Hematopoietic multipotent progenitor cell treated with erythropoietin and hydrocortisone succinate and interleukin-3 and kit ligand, for 17 days (in vitro differentiated cells): ENCODE measurements around the gene IFRD2.
"Not testable (repeated sequence)": the region's sequence is repeated elsewhere in the genome, so short reads cannot be mapped to it uniquely, and the experiment has no call there.

Experiments
- DNase-seq: peaks from one replicate; pipeline ENCODE4 v3.0.0-alpha.2; 2015; ENCODE audit warnings: low spot score

The IFRD2 gene

GRCh38 chr3:50268276-50268675 lies 24.0 kb downstream of the IFRD2 start:
- no peak for DNase-seq

- no peak for DNase-seq
Observed at GRCh38 chr3:50267280-50267913, 24.8 kb downstream of the IFRD2 start.

- DNase-seq, result no peak
Observed at GRCh38 chr3:50266836-50267235, 25.4 kb downstream of the IFRD2 start.

GRCh38 chr3:50266017-50266416 lies 26.2 kb downstream of the IFRD2 start:
- DNase-seq, result no peak

GRCh38 chr3:50265571-50265970 lies 26.7 kb downstream of the IFRD2 start:
- DNase-seq, result no peak

- DNase-seq, result no peak
Observed at GRCh38 chr3:50264964-50265485, 27.2 kb downstream of the IFRD2 start.

- DNase-seq, result no peak
Observed at GRCh38 chr3:50264383-50264963, 27.8 kb downstream of the IFRD2 start.

GRCh38 chr3:50263478-50264382 lies 28.5 kb downstream of the IFRD2 start:
- no peak for DNase-seq

- no peak for DNase-seq
Observed at GRCh38 chr3:50262778-50263177, 29.5 kb downstream of the IFRD2 start.

GRCh38 chr3:50262200-50262599 lies 30.0 kb downstream of the IFRD2 start:
- DNase-seq, result not testable (repeated sequence)

- no peak for DNase-seq
Observed at GRCh38 chr3:50261505-50261904, 30.7 kb downstream of the IFRD2 start.

GRCh38 chr3:50260942-50261441 lies 31.2 kb downstream of the IFRD2 start:
- DNase-seq, result no peak

- peak; percentile 86 for DNase-seq
Observed at GRCh38 chr3:50260027-50260941, 31.9 kb downstream of the IFRD2 start.

- DNase-seq, result no peak
Observed at GRCh38 chr3:50259432-50260026, 32.7 kb downstream of the IFRD2 start.

GRCh38 chr3:50258979-50259378 lies 33.2 kb downstream of the IFRD2 start:
- DNase-seq, result no peak

GRCh38 chr3:50258029-50258680 lies 34.1 kb downstream of the IFRD2 start:
- no peak for DNase-seq

GRCh38 chr3:50256978-50257890 lies 35.0 kb downstream of the IFRD2 start:
- DNase-seq, result peak; percentile 51

GRCh38 chr3:50255251-50255615 lies 37.0 kb downstream of the IFRD2 start:
- DNase-seq, result no peak

- DNase-seq, result no peak
Observed at GRCh38 chr3:50254577-50255250, 37.5 kb downstream of the IFRD2 start.
